Astrocyte (in vitro differentiated cells and primary cell): ENCODE results near the gene DOK7.

ENCODE experiments used
- CTCF ChIP-seq: IDR thresholded peaks from 2 replicates; pipeline ENCODE4 v1.5.1; 2011; ENCODE audit warnings: low read depth, mild to moderate bottlenecking, inconsistent platforms, low read length, moderate library complexity; ENCODE audit not compliant: insufficient read depth
- EZH2 ChIP-seq: IDR thresholded peaks from 2 replicates; pipeline ENCODE4 v1.6.1; 2012; ENCODE audit warnings: mild to moderate bottlenecking, low read length, inconsistent platforms; ENCODE audit not compliant: insufficient read depth

DNA sequence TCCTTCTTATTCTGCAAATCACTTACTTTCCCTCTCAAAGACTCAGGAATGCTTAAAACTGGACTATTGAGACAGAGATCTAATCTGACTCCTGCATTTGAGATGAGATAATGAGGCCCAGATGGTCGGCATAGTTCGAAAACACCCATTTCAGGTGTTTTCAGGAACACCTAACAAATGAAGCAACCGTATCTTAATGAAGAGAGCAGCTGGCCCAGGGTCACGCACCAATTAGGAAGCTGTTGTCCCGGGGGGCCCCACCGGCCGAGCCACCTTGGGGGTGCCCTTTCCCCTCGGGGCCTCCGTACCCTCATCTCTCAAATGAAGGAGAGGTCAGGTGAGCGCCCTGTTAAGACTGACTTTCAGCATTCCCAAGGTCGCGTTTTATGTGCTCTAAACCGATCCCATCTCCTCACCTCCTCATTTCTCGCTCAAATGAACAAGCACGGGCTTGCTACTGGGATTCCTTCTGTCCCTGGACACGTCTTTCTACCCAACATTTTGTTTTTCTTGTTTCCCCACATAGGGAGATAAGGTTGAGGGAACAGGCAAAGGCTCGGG, 68.3 kb downstream of the DOK7 start:
- TF ChIP-seq EZH2: no peak
- no peak for TF ChIP-seq CTCF
